Esophagus (tissue), 2 donors: Measurements from ENCODE around the gene DIO2. TPM values are rescaled to one million over a fixed set of nuclear protein-coding genes. Genes with fewer than 3 reads are reported as not detected.

Experiments
- H3K27ac ChIP-seq, 2 donors: one replicate each; pipeline ENCODE4 v1.5.1; 2013; ENCODE audit warnings: low read depth in 2 of 2, mild to moderate bottlenecking in 2 of 2, inconsistent platforms in 1 of 2, low read length in 1 of 2, moderate library complexity in 1 of 2
- H3K27me3 ChIP-seq, 2 donors: one replicate each; pipeline ENCODE4 v1.6.1; 2013; ENCODE audit warnings: low read length in 2 of 2, control low read depth in 1 of 2, mild to moderate bottlenecking in 1 of 2; ENCODE audit not compliant: insufficient read depth in 2 of 2, control insufficient read depth in 1 of 2
- H3K36me3 ChIP-seq, 2 donors: one replicate each; pipeline ENCODE4 v1.6.1; 2013; ENCODE audit warnings: low read length in 1 of 2; ENCODE audit not compliant: control insufficient read depth in 2 of 2, insufficient read depth in 2 of 2
- H3K4me1 ChIP-seq, 2 donors: one replicate each; pipeline ENCODE4 v1.6.1; 2013; ENCODE audit warnings: low read length in 1 of 2; ENCODE audit not compliant: control insufficient read depth in 2 of 2, insufficient read depth in 2 of 2
- H3K4me3 ChIP-seq, 2 donors: one replicate each; pipeline ENCODE4 v1.5.1; 2013; ENCODE audit warnings: low read length in 2 of 2, mild to moderate bottlenecking in 2 of 2, low read depth in 1 of 2, moderate library complexity in 1 of 2
- H3K9me3 ChIP-seq, 2 donors: one replicate each; pipeline ENCODE4 v1.6.1; 2013; ENCODE audit warnings: mild to moderate bottlenecking in 2 of 2, low read depth in 1 of 2, low read length in 1 of 2, moderate library complexity in 1 of 2; ENCODE audit not compliant: control insufficient read depth in 2 of 2, insufficient read depth in 1 of 2
- WGBS, 2 donors: extraction: QIAGEN DNeasy Blood & Tissue Kit; methylation state at CpG; one replicate each; pipeline ENCODE4 v1.1.7; 2013; 5-methylcytosine and 5-hydroxymethylcytosine counted together
- polyA plus RNA-seq, 2 donors: library from polyadenylated mRNA; stranded (reverse); fragments of 200-250 nt; gene quantifications; one replicate each; pipeline ENCODE4 v1.2.3, GENCODE V29; 2013
- donor health status: healthy with polysubstance abuse.
- donor health status: Bipolar disorder and iron deficiency.

DIO2 gene
- polyA plus RNA-seq, 2 donors, result 42.3 to 58.7 TPM

GRCh38 chr14:80172375-80173051 is 38.8 kb downstream of the DIO2 start:
- Histone ChIP-seq H3K27me3 (no peaks in the 10 kb centered on the region), H3K9me3 (no peaks in the 10 kb centered on the region), H3K36me3 (no peaks in the 10 kb centered on the region), H3K4me1 (no peaks in the 10 kb centered on the region), H3K4me3 (no peak overlapping the region), H3K27ac (no peak overlapping the region)
- WGBS, 2 donors, result 83 to 87% methylated on average over 3 of the region's 3 CpGs

- WGBS, 2 donors, result 74 to 80% methylated on average over 6 of the region's 6 CpGs
- no peaks in the 10 kb centered on the region for H3K9me3 ChIP-seq
- H3K27me3 ChIP-seq, result no peaks in the 10 kb centered on the region
- H3K4me3 ChIP-seq, result no peak overlapping the region
- H3K27ac ChIP-seq, result no peak overlapping the region
- H3K4me1 ChIP-seq, result no peaks in the 10 kb centered on the region
- no peaks in the 10 kb centered on the region for H3K36me3 ChIP-seq
Observed at GRCh38 chr14:80167793-80168448, 43.4 kb downstream of the DIO2 start.

- Histone ChIP-seq H3K9me3 (no peaks in the 10 kb centered on the region), H3K27me3 (no peaks in the 10 kb centered on the region), H3K4me3 (no peak overlapping the region), H3K36me3 (no peaks in the 10 kb centered on the region), H3K27ac (no peak overlapping the region), H3K4me1 (no peaks in the 10 kb centered on the region)
- WGBS, 2 donors, result 77 to 81% methylated on average over 9 of the region's 9 CpGs
Observed at GRCh38 chr14:80164991-80165721, 46.1 kb downstream of the DIO2 start.

- Histone ChIP-seq H3K27me3 (no peaks in the 10 kb centered on the region), H3K4me3 (no peak overlapping the region), H3K27ac (no peak overlapping the region), H3K9me3 (no peaks in the 10 kb centered on the region), H3K4me1 (no peaks in the 10 kb centered on the region), H3K36me3 (no peaks in the 10 kb centered on the region)
- 56 to 80% methylated on average over 1 of the region's 1 CpG for WGBS, 2 donors
Observed at GRCh38 chr14:80152763-80153162, 58.5 kb downstream of the DIO2 start.

- Histone ChIP-seq H3K27me3 (no peaks in the 10 kb centered on the region), H3K9me3 (no peaks in the 10 kb centered on the region), H3K36me3 (no peaks in the 10 kb centered on the region), H3K4me3 (no peak overlapping the region), H3K27ac (no peak overlapping the region), H3K4me1 (no peaks in the 10 kb centered on the region)
Observed at GRCh38 chr14:80152166-80152565, 59.1 kb downstream of the DIO2 start.

DNA sequence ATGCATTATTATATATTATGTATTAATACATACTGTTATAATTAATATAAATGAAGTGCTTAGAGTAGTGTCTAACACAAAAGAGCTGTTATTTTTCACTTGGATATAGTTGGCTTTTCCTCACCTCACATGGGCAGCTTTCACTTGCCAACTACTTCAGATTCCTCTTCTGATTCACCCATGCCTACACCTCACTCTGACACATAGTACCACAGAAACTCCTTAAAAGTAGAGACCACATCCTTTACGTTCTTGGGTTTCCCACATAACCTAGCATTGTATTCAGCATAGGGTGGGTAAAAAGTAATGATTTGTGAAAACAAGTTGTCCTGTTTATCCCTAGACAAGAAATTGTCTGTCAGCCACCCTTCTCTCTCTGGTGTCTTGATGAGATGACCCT is 61.0 kb downstream of the DIO2 start:
- 74 to 76% methylated on average over 1 of the region's 1 CpG for WGBS, 2 donors
- no peaks in the 10 kb centered on the region for H3K9me3 ChIP-seq
- H3K27ac ChIP-seq, result no peak overlapping the region
- no peaks in the 10 kb centered on the region for H3K4me1 ChIP-seq
- no peak overlapping the region for H3K4me3 ChIP-seq
- H3K36me3 ChIP-seq, result no peaks in the 10 kb centered on the region
- H3K27me3 ChIP-seq, result no peaks in the 10 kb centered on the region
